Thyroid gland (tissue), 4 donors: Measurements from ENCODE around the gene PLEKHF1.

ENCODE experiments used
- CTCF ChIP-seq, 6 experiments: fragments of 200-600 bp in 3 of 6; fragments of 450-650 bp in 3 of 6; sonication (generic) in 3 of 6; IDR thresholded peaks; one replicate each; pipeline ENCODE4 v1.5.1; 2016 to 2019; ENCODE audit warnings: antibody characterized with exemption in 6 of 6, mild to moderate bottlenecking in 2 of 6, inconsistent platforms in 1 of 6, moderate library complexity in 1 of 6
- POLR2A ChIP-seq, 2 donors: fragments of 450-650 bp; IDR thresholded peaks; one replicate each; pipeline ENCODE4 v1.6.1; 2017; ENCODE audit warnings: antibody characterized with exemption in 2 of 2, mild to moderate bottlenecking in 2 of 2, moderate library complexity in 1 of 2

- TF ChIP-seq CTCF (IDR thresholded peaks at IDR 0.05) (no peak), POLR2A (IDR thresholded peaks at IDR 0.05) (no peak)
Measured at GRCh38 chr19:29697523-29698261, 32.4 kb downstream of the PLEKHF1 start.
